ENCODE results near the gene ATP8A2.

The ATP8A2 gene

GRCh38 chr13:25607096-25607495, 235.3 kb downstream of the ATP8A2 start:
- H3K4me3 ChIP-seq (ENCODE audit: low read depth, low read length), result no peak overlapping the region
- TF ChIP-seq CTCF (IDR thresholded peaks at IDR 0.05; ENCODE audit: low read depth, low read length), result no peak
- no peak for DNase-seq (ENCODE audit: low read depth, low spot score)
- in situ Hi-C loops (cut with HindIII; ENCODE audit: low sequenced_read_pairs), result no loop called here

GRCh38 chr13:25608181-25608580, 236.4 kb downstream of the ATP8A2 start:
- in situ Hi-C loops (cut with HindIII; ENCODE audit: low sequenced_read_pairs), result no loop called here
- no peak overlapping the region for H3K4me3 ChIP-seq (ENCODE audit: low read depth, low read length)

GRCh38 chr13:25616674-25617073, 244.9 kb downstream of the ATP8A2 start:
- no peak overlapping the region for H3K4me3 ChIP-seq (ENCODE audit: low read depth, low read length)
- no peak for TF ChIP-seq CTCF (IDR thresholded peaks at IDR 0.05; ENCODE audit: low read depth, low read length)
- DNase-seq (ENCODE audit: low read depth, low spot score), result no peak
- in situ Hi-C loops (cut with HindIII; ENCODE audit: low sequenced_read_pairs), result no loop called here

More at GRCh38 chr13:25608181-25608580, 236.4 kb downstream of the ATP8A2 start:
- no peak for TF ChIP-seq CTCF (IDR thresholded peaks at IDR 0.05; ENCODE audit: low read depth, low read length)
- DNase-seq (ENCODE audit: low read depth, low spot score), result no peak

- in situ Hi-C loops (cut with HindIII; ENCODE audit: low sequenced_read_pairs), result no loop called here
- TF ChIP-seq CTCF (IDR thresholded peaks at IDR 0.05; ENCODE audit: low read depth, low read length), result no peak
- DNase-seq (ENCODE audit: low read depth, low spot score), result no peak
- H3K4me3 ChIP-seq (ENCODE audit: low read depth, low read length), result no peak overlapping the region
These were observed 248.1 kb downstream of the ATP8A2 start for GRCh38 chr13:25619897-25620296.

GRCh38 chr13:25625414-25625813, 253.6 kb downstream of the ATP8A2 start:
- TF ChIP-seq CTCF (IDR thresholded peaks at IDR 0.05; ENCODE audit: low read depth, low read length), result no peak
- in situ Hi-C loops (cut with HindIII; ENCODE audit: low sequenced_read_pairs), result no loop called here
- no peak overlapping the region for H3K4me3 ChIP-seq (ENCODE audit: low read depth, low read length)
- DNase-seq (ENCODE audit: low read depth, low spot score), result no peak

- TF ChIP-seq CTCF (IDR thresholded peaks at IDR 0.05; ENCODE audit: low read depth, low read length), result no peak
- DNase-seq (ENCODE audit: low read depth, low spot score), result no peak
- H3K4me3 ChIP-seq (ENCODE audit: low read depth, low read length), result no peak overlapping the region
- in situ Hi-C loops (cut with HindIII; ENCODE audit: low sequenced_read_pairs), result no loop called here
These were observed 258.6 kb downstream of the ATP8A2 start for GRCh38 chr13:25630329-25630900.
